Endothelial cell of umbilical vein (primary cell): ENCODE data around the gene GRIK1. TPM values are rescaled to one million over a fixed set of nuclear protein-coding genes. Genes with fewer than 3 reads are reported as not detected.

ENCODE experiments used
- BruUV-seq: library from RNA; stranded (reverse); fragments of 400-500 nt; replicated peaks from 2 replicates; lab custom pipeline; 2021; lab: Mats Ljungman, UMichigan
- CTCF ChIA-PET: fragments of 300-600, 350-600 bp; sonication (Branson Sonifier 250); formaldehyde crosslinking; loops from one replicate; lab custom pipeline; 2021; ENCODE audit warnings: antibody characterized with exemption, inconsistent platforms; lab: Charles Lee
- POLR2A ChIA-PET: fragments of 300-600, 350-600 bp; sonication (Branson Sonifier 250); formaldehyde crosslinking; loops from one replicate; lab custom pipeline; 2021; ENCODE audit warnings: antibody characterized with exemption, inconsistent platforms; lab: Charles Lee
- DNase-seq: peaks from one replicate; pipeline ENCODE4 v3.0.0-alpha.2; 2011; ENCODE audit warnings: low read depth, low spot score
- FAIRE-seq: peaks from 2 replicates; lab custom pipeline; 2011; peaks lifted over from hg19 to GRCh38; lab: Jason Lieb, UNC
- H2AFZ ChIP-seq: 2 replicates; pipeline ENCODE4 v1.6.0; 2012; ENCODE audit warnings: low read depth, low read length, control low read depth, inconsistent platforms
- H3K27ac ChIP-seq: 2 replicates; pipeline ENCODE4 v1.5.1; 2011; ENCODE audit warnings: low read depth, mild to moderate bottlenecking, control low read depth, low read length, moderate library complexity; ENCODE audit not compliant: insufficient read depth
- H3K27me3 ChIP-seq, 2 experiments: 2 replicates each; pipeline versions ENCODE4 v1.6.0 to v1.6.1; 2011; ENCODE audit warnings: low read length in 2 of 2, mixed read lengths in 1 of 2; ENCODE audit not compliant: control insufficient read depth in 2 of 2, insufficient read depth in 2 of 2
- H3K36me3 ChIP-seq, 2 experiments: 2 replicates in 1 of 2; 3 replicates in 1 of 2; pipeline ENCODE4 v1.5.1; 2011; ENCODE audit warnings: low read length in 2 of 2, mild to moderate bottlenecking in 1 of 2, moderate library complexity in 1 of 2; ENCODE audit not compliant: control insufficient read depth in 2 of 2, insufficient read depth in 2 of 2; ENCODE audit errors: extremely low read depth in 1 of 2
- H3K4me1 ChIP-seq: 3 replicates; pipeline ENCODE4 v1.5.1; 2011; ENCODE audit warnings: mild to moderate bottlenecking, low read length; ENCODE audit not compliant: control insufficient read depth, insufficient read depth; ENCODE audit errors: extremely low read depth
- H3K4me2 ChIP-seq: 2 replicates; pipeline ENCODE4 v1.6.1; 2011; ENCODE audit warnings: low read length, control low read depth, mixed read lengths; ENCODE audit not compliant: insufficient read depth
- H3K4me3 ChIP-seq, 3 experiments: fragments of 200-600 bp in 1 of 3; sonication (generic), shearing (Covaris generic) in 1 of 3; replicated peaks in 1 of 3; 2 replicates each; pipeline ENCODE4 v1.5.1; 2011 to 2016; ENCODE audit warnings: control low read depth in 3 of 3, low read length in 3 of 3, mild to moderate bottlenecking in 2 of 3, inconsistent platforms in 1 of 3, low read depth in 1 of 3, moderate library complexity in 1 of 3; ENCODE audit not compliant: insufficient read depth in 1 of 3
- H3K79me2 ChIP-seq: 2 replicates; pipeline ENCODE4 v1.6.0; 2012; ENCODE audit warnings: low read length, inconsistent platforms; ENCODE audit not compliant: control insufficient read depth, insufficient read depth
- H3K9ac ChIP-seq: replicated peaks from 2 replicates; pipeline ENCODE3; 2011; ENCODE audit warnings: low read length, control low read depth; ENCODE audit not compliant: insufficient read depth; ENCODE audit errors: extremely low read depth
- H3K9me1 ChIP-seq: replicated peaks from 3 replicates; pipeline ENCODE4 v1.6.0; 2011; ENCODE audit warnings: mild to moderate bottlenecking, low read length; ENCODE audit not compliant: control insufficient read depth, insufficient read depth; ENCODE audit errors: extremely low read depth
- H3K9me3 ChIP-seq: replicated peaks from 2 replicates; pipeline ENCODE4 v1.5.1; 2012; ENCODE audit warnings: low read length, inconsistent platforms; ENCODE audit not compliant: control insufficient read depth, insufficient read depth
- H4K20me1 ChIP-seq: replicated peaks from 2 replicates; pipeline ENCODE3; 2011; ENCODE audit warnings: mild to moderate bottlenecking, low read length; ENCODE audit not compliant: control insufficient read depth, insufficient read depth; ENCODE audit errors: extremely low read depth
- EZH2 ChIP-seq: IDR thresholded peaks from 2 replicates; pipeline ENCODE4 v1.6.1; 2012; ENCODE audit warnings: borderline replicate concordance, low read depth, mild to moderate bottlenecking, moderate library complexity, low read length, inconsistent platforms; ENCODE audit not compliant: severe bottlenecking
- FOS ChIP-seq: IDR thresholded peaks from 2 replicates; pipeline ENCODE4 v1.6.1; 2011; ENCODE audit warnings: mild to moderate bottlenecking, low read length, moderate library complexity, borderline replicate concordance; ENCODE audit not compliant: insufficient read depth
- GATA2 ChIP-seq: IDR thresholded peaks from 2 replicates; pipeline ENCODE4 v1.7.0; 2011; ENCODE audit warnings: low read depth, mild to moderate bottlenecking, moderate library complexity, mixed read lengths, low read length; ENCODE audit not compliant: insufficient read length, insufficient read depth
- JUN ChIP-seq: IDR thresholded peaks from 2 replicates; pipeline ENCODE4 v1.6.1; 2011; ENCODE audit warnings: borderline replicate concordance, low read depth; ENCODE audit not compliant: insufficient read length, insufficient read depth
- MYC ChIP-seq: IDR thresholded peaks from one replicate; pipeline ENCODE4 v1.6.1; 2011; ENCODE audit warnings: mild to moderate bottlenecking, low read depth, low read length
- POLR2A ChIP-seq: IDR thresholded peaks from 2 replicates; pipeline ENCODE4 v1.6.1; 2012; ENCODE audit warnings: low read depth, mild to moderate bottlenecking, control low read depth, low read length
- POLR2AphosphoS5 ChIP-seq: IDR thresholded peaks from 2 replicates; pipeline ENCODE4 v1.6.1; 2012; ENCODE audit warnings: low read depth, mild to moderate bottlenecking, control low read depth, low read length, moderate library complexity; ENCODE audit not compliant: insufficient read depth
- dilution Hi-C: fragments of 300-500 bp; cut with MboI; formaldehyde crosslinking; loops from one replicate; pipeline ENCODE4 v1.15.0; 2019; ENCODE audit warnings: low sequenced_read_pairs; ENCODE audit not compliant: extremely low pct_ligation_motif_present
- intact Hi-C: fragments of 100-400 bp; cut with micrococcal nuclease; formaldehyde crosslinking; loops from one replicate; pipeline ENCODE4 v1.10.0; 2022
- polyA plus RNA-seq, 4 experiments: library from polyadenylated mRNA; depleted of rRNA in 3 of 4; stranded (reverse) in 3 of 4; unstranded in 1 of 4; fragments of >200 nt; gene quantifications; 2 replicates each; pipeline versions ENCODE4 v1.2.1 to v1.2.3, GENCODE V29; 2011 to 2012; ENCODE audit warnings: missing spikeins in 1 of 4
- total RNA-seq: library from RNA; stranded (reverse); gene quantifications from 2 replicates; pipeline ENCODE4 v1.2.3, GENCODE V29; 2021
- TF ChIP-seq, protein P1 (sequence below): IDR thresholded peaks from 2 replicates; pipeline ENCODE4 v1.6.1; 2011; ENCODE audit not compliant: insufficient read depth, insufficient read length
- TF ChIP-seq, protein P2 (sequence below), 2 donors: IDR thresholded peaks; 1 replicate in 1 of 2; 2 replicates in 1 of 2; pipeline ENCODE4 v1.5.1; 2011; ENCODE audit warnings: low read length in 2 of 2, mild to moderate bottlenecking in 2 of 2, moderate library complexity in 2 of 2, control low read depth in 1 of 2, inconsistent platforms in 1 of 2, low read depth in 1 of 2; ENCODE audit not compliant: insufficient read depth in 1 of 2; ENCODE audit errors: extremely low read depth in 1 of 2

The GRIK1 gene
- total and polyA plus RNA-seq, 2 donors (not counting 3 experiments of a cell fraction or from before 2014, with no cell fraction given) = not detected

DNA sequence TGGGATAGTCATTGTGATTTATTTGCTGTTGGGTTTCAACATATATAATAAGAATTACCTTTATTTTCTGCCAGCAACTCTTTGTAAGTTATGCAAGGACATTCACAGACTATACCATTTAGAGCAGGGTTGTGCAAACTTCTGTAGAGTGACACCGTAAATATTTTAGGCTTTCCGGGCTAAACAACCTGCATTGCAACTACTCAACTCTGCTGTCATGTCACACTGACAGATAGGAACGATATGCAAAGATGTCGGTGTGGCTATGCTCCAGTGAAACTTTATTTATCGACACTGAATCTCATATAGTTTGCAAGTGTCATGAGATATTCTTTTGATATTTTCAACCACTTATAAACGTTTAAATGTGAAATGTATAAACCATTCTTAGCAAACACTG is 430.7 kb downstream of the GRIK1 start:
- H3K9me1 ChIP-seq = no peaks in the 10 kb centered on the region
- no peaks in the 10 kb centered on the region for H3K36me3 ChIP-seq
- H4K20me1 ChIP-seq = no peaks in the 10 kb centered on the region
- no peaks in the 10 kb centered on the region for H3K4me1 ChIP-seq
- POLR2A ChIA-PET = no interaction called here
- TF ChIP-seq MYC = no peak
- no peak for TF ChIP-seq GATA2
- TF ChIP-seq JUN = no peak
- TF ChIP-seq EZH2 = no peak
- TF ChIP-seq POLR2A = no peak
- TF ChIP-seq, protein P1, sequence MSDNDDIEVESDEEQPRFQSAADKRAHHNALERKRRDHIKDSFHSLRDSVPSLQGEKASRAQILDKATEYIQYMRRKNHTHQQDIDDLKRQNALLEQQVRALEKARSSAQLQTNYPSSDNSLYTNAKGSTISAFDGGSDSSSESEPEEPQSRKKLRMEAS = no peak
- no peak for TF ChIP-seq FOS
- TF ChIP-seq POLR2AphosphoS5 = no peak
- TF ChIP-seq, protein P2, sequence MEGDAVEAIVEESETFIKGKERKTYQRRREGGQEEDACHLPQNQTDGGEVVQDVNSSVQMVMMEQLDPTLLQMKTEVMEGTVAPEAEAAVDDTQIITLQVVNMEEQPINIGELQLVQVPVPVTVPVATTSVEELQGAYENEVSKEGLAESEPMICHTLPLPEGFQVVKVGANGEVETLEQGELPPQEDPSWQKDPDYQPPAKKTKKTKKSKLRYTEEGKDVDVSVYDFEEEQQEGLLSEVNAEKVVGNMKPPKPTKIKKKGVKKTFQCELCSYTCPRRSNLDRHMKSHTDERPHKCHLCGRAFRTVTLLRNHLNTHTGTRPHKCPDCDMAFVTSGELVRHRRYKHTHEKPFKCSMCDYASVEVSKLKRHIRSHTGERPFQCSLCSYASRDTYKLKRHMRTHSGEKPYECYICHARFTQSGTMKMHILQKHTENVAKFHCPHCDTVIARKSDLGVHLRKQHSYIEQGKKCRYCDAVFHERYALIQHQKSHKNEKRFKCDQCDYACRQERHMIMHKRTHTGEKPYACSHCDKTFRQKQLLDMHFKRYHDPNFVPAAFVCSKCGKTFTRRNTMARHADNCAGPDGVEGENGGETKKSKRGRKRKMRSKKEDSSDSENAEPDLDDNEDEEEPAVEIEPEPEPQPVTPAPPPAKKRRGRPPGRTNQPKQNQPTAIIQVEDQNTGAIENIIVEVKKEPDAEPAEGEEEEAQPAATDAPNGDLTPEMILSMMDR (IDR thresholded peaks at IDR 0.05; ENCODE audit: extremely low read depth in 1 of 2, insufficient read depth in 1 of 2, low read depth in 1 of 2, low read length in 2 of 2) = no peak
- H3K4me2 ChIP-seq = no peak overlapping the region
- H3K79me2 ChIP-seq = no peaks in the 10 kb centered on the region
- DNase-seq (no peak), FAIRE-seq (no peak)
- intact Hi-C loops = no loop called here
- dilution Hi-C loops = no loop called here
- no peak overlapping the region for H3K4me3 ChIP-seq
- CTCF ChIA-PET = interaction anchor here (1.2 kb wide), 1 partner anchor 9 kb away, joined by 3 read pairs; no protein-coding TSS in a partner anchor
- no TSS peak for BruUV-seq
- H3K9ac ChIP-seq = no peak overlapping the region
- H3K9me3 ChIP-seq = no peaks in the 10 kb centered on the region
- no peaks in the 10 kb centered on the region for H3K27me3 ChIP-seq
- no peak overlapping the region for H2AFZ ChIP-seq
- H3K27ac ChIP-seq = no peak overlapping the region
